Measurements from ENCODE around the gene ITGB6.
"Not testable (repeated sequence)": the region's sequence is repeated elsewhere in the genome, so short reads cannot be mapped to it uniquely, and the experiment has no call there.

ITGB6 gene

DNA sequence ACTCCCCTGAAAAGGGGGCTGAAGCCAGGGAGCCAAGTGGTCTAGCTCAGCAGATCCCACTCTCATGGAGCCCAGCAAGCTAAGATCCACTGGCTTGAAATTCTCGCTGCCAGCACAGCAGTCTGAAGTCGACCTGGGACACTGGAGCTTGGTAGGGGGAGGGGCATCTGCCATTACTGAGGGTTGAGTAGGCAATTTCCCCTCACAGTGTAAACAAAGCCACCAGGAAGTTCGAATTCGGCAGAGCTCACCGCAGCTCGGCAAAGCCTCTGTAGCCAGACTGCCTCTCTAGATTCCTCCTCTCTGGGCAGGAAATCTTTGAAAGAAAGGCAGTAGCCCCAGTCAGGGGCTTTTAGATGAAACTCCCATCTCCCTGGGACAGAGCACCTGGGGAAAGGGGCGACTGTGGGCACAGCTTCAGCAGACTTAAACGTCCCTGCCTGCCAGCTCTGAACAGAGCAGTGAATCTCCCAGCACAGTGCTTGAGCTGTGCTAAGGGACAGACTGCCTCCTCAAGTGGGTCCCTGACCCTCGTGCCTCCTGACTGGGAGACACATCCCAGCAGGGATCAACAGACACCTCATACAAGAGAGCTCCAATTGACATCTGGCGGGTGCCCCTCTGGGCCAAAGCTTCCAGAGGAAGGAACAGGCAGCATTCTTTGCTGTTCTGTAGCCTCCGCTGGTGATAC is 18.8 kb downstream of the ITGB6 start:
- DNase-seq (ENCODE audit: low spot score) = not testable (repeated sequence)

- not testable (repeated sequence) for DNase-seq (ENCODE audit: low spot score)
Observed at GRCh38 chr2:160180690-160181089, 19.4 kb downstream of the ITGB6 start.

- DNase-seq (ENCODE audit: low spot score) = no peak
Observed at GRCh38 chr2:160180172-160180571, 19.9 kb downstream of the ITGB6 start.

GRCh38 chr2:160175169-160176134 is 24.6 kb downstream of the ITGB6 start:
- DNase-seq (ENCODE audit: low spot score) = no peak

- no peak for DNase-seq (ENCODE audit: low spot score)
Observed at GRCh38 chr2:160174322-160174721, 25.8 kb downstream of the ITGB6 start.

DNA sequence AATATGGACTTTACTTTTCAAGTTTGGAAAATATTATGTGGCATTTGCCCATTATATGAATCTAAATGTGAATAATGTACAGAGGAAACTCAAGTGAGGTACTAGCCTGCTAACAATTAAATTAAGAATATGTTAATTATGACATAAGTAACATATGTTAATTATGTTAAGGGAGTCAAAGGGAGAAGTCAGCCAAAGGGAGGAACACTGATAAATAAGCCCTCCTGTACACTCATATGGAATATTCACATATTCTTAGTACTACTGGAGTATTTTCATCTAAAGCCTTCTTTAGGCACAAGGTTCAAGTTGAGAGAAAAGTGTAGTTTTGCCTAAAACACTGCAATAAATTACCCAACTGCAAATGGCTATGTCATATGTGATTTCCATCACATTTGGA is 30.1 kb downstream of the ITGB6 start:
- DNase-seq (ENCODE audit: low spot score) = no peak

DNA sequence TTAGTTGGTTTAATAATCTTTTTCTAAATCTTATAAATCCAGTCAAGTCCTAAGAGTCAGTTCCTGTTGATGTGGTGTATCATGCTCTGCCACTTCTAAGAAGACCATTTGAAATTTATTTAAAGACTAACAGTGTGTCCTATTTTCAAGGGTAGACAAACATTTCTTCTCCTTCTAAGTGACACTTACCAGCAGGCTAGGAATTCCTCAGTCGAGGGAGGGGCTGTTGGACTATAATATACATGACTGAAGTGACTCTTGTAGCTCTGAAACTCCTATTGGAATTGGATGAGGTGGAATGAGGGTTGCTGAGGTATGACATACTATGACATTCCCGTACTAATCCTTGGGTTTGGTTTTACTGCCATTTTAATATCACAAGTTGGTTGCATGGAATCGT is 30.6 kb downstream of the ITGB6 start:
- DNase-seq (ENCODE audit: low spot score) = no peak

DNA sequence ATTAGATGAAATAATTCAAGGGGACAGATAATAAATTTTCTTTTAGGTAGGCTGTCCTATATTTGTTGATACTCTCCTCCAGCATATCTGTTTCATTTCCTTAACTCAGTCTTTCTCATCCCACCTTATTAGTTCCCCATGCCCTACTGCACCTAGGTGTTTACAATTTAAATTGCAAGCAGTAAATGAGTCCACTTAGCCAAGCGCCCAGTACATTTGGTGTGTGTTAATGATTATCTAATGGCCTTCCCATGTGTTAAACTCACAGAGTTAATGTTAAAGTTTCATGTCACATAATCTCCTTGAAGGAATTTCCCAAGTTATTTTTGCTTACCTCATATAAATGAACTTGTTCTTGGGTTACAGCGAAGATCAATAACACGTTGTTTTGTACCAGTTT is 31.2 kb downstream of the ITGB6 start:
- no peak for DNase-seq (ENCODE audit: low spot score)

- DNase-seq (ENCODE audit: low spot score) = no peak
Observed at GRCh38 chr2:160167089-160167740, 32.9 kb downstream of the ITGB6 start.

- DNase-seq (ENCODE audit: low spot score) = no peak
Observed at GRCh38 chr2:160165996-160166395, 34.1 kb downstream of the ITGB6 start.

GRCh38 chr2:160165081-160165480 is 35.0 kb downstream of the ITGB6 start:
- DNase-seq (ENCODE audit: low spot score) = no peak

DNA sequence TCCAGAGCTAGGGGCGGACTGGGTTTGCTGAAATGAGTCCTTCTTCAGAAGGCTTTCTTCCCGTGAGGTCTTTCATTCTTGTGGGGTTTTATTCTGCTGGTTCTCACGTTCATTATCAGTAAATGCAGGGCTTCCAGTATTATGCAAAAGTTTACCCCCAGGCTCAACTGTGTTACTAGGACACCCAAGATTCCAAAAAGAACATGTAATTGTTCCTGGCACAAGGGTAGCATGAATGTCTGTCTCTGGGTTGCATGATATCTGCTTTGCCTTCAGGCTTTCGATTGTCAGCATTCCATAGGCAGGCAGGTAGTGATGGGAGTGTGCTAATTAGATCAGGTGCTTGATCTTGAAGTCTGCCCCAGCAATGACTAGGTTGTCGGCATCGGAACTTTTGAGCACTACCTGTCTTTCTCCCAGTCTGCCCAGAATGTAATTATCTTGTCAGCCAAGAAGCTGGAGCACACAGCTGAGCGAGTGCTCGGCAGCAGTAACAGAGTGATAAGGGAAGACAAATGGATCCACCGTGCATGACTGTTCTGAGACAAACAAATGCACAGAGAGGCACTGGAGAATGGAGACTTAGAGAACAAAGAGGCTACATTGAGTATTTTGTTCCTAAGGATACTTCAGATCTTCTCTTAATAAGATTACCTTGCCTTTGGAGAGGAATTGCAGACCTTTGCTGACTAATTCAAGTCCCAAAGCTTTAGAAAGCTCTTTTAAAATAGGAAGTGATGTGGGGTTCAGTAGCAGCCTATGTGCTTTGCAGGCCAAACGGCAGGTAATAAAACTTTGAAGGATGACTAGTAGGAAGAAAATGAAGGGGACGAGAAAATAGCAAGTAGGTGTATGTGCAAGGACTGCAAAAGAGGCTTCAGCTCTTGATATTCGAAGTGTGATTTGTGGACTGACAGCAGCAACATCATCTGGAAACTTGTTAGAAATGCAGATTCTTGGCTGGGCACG is 41.9 kb downstream of the ITGB6 start:
- DNase-seq (ENCODE audit: low spot score) = no peak

- no peak for DNase-seq (ENCODE audit: low spot score)
Observed at GRCh38 chr2:160156665-160157064, 43.4 kb downstream of the ITGB6 start.

GRCh38 chr2:160156100-160156499 is 44.0 kb downstream of the ITGB6 start:
- DNase-seq (ENCODE audit: low spot score) = no peak

DNA sequence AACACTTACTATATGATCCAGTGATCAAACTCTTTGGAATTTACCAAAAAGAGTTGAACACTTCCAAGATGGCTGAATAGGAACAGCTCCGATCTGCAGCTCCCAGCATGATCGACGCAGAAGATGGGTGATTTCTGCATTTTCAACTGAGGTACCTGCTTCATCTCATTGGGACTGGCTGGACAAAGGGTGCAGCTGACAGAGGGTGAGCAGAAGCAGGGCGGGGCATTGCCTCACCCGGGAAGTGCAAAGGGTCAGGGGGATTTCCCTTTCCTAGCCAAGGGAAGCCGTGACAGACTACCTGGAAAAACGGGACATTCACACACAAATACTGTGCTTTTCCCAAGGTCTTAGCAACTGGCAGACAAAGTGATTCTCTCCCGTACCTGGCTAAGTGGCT is 51.7 kb downstream of the ITGB6 start:
- not testable (repeated sequence) for DNase-seq (ENCODE audit: low spot score)

- no peak for DNase-seq (ENCODE audit: low spot score)
Observed at GRCh38 chr2:160145471-160145870, 54.6 kb downstream of the ITGB6 start.

GRCh38 chr2:160144280-160144990 is 55.6 kb downstream of the ITGB6 start:
- DNase-seq (ENCODE audit: low spot score) = no peak

DNA sequence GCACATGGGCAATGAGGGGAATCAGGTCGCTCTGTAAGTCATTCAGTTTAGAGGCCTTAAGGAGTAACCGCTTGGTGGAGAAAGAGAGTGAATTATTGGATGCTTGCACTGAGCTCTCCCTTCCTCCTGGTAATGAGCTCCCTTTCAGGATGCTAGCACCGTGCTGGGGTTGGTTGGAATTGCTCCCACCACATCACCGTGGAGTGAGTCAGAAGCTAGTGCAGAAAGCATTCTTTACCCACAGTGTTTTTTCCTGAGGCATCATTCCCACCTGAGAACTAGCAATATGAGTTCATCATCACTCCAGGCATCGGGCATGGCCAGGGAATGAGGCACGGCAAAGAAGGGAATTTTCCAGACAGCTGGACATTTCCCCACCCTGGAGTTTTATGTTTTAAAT is 57.6 kb downstream of the ITGB6 start:
- DNase-seq (ENCODE audit: low spot score) = no peak

DNA sequence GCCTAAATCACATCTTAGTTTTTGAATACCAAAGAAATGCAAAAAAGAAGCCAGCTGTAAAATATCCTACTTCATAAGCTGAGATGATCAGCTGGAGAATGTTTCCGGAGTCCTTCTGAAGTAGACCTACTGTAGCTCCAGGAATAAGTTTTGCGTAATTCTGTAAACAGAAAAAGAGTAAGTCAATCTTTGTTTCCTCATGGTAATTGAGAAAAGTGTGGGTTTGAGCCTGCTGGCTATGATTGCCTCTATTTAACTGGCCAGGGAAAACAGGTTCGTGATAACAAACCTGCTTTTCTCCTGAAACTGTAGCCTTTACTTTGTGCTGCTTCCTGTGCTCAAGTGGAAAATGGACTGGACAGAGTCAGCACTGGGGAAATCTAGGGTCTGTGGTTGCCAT is 58.2 kb downstream of the ITGB6 start:
- DNase-seq (ENCODE audit: low spot score) = no peak

DNA sequence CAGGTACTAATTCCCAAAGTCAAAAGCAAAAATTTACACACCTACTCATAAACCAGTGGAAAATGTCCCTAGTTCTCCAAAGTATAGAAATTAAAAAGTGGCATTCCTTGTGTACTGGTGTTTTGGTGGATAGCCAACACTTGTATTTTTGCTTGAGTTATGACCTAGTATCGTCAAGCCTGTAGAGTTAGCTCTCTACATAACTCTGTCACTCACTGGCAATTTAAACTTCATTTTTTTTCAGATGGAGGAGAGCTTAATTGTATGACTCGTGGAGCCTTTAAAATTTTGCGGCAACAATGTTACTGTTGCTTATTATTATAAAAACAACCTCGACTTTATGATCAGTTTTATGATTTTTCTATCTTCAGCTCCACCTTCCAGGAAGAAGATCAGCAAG is 58.7 kb downstream of the ITGB6 start:
- no peak for DNase-seq (ENCODE audit: low spot score)

DNA sequence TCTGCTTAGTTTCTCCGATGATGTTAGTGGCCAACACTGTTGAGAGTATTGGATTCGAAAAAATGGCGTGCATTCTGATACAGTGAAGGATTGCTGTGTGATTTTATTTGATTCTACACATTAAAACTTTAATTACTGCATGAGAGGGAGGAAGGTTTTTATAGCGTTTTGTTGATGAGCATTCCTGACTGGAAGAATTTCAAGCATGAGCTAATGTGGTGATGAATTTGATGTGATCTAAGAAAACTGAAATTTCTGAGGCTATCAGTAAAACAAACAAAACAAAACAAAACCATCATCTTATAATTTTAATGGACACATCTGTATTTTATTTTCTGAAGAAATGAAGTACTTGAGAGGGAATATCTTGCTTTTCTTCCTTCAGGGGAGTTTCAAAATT is 59.6 kb downstream of the ITGB6 start:
- no peak for DNase-seq (ENCODE audit: low spot score)
